GDM1 (cell line): ENCODE results near the gene GALE.
"Not testable (repeated sequence)": the region's sequence is repeated elsewhere in the genome, so short reads cannot be mapped to it uniquely, and the experiment has no call there.

Experiments
- DNase-seq: peaks from one replicate; lab custom pipeline; 2025; lab: John Stamatoyannopoulos, UW

Gene GALE

DNA sequence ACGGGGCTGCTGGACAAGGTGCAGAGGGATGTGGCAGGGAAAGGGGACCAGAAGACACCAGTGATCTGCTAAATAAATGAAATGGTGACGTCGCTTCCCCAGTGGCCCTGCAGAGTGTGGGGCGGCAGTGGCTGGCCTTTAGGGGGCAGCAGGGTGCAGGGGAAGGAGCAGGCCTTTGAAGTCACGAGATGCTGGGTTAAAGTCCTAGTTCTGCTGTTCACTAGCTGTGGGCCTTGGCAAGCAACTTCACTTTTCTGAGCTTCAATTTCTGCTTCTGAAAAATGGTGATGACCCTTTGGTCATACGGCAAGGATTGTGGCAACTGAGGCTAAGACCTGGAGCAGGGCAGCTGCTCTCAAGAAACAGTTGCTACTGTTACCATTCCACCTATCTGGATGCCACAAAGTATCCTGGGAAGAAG is 9.2 kb upstream of the GALE start:
- DNase-seq: peak; percentile 79

DNA sequence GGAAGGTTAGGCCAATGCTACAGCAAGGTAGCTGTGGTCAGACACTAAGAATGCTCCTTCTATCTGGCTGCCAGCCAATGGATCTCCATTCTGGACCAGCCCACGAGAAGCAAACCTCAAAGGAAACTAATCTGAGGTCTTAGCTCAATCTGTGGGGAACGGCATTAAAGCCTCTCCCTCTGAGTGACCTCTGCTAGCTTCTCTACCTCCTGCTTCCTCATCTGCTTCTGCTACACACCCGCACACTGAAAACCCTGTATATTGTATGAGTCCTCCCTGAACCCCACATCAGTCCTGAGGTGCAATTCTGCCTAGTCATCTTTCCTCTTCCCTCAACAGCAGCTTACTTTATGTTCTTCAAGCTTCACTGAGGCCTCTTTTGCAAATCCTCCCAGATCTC is 6.9 kb upstream of the GALE start:
- peak; percentile 67 for DNase-seq

DNA sequence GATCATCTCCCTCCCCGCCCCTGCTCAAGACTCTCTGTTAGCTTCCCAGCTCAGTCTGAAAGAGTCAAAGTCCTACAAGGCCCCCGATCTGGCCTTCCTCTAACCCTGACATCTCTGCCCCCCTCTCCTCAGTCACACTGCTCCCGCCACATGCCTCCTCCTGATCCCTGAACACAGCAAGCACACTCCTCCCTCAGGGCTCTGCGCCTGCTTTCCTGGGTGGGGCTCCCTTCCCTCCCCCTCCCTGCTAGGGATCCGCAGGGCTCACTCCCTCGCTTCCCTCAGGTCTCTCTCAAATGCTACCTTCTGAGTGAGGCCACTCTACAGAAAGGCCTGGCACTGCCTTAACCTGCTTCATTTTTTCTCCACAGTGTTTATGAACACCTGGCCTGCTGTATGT is 5.7 kb upstream of the GALE start:
- DNase-seq: no peak

DNA sequence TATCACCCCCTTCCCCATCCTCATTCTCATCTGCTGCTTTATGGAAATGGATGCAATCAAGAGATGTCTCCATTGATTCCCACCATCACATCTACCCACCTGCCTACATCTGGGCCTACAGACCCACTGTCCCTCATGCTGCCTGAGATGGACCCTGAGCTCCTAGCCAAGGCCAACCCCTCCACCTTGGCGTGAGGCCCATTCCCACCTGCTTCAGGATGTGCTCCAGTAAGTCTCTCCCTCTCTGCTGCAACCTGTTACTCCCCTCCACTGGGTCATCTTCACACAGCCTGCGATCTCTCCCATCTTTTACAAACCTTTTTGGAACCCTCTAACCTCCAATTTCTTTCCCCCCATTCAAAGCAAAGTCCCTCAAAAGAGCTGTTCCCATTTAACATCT is 4.5 kb upstream of the GALE start:
- no peak for DNase-seq

DNA sequence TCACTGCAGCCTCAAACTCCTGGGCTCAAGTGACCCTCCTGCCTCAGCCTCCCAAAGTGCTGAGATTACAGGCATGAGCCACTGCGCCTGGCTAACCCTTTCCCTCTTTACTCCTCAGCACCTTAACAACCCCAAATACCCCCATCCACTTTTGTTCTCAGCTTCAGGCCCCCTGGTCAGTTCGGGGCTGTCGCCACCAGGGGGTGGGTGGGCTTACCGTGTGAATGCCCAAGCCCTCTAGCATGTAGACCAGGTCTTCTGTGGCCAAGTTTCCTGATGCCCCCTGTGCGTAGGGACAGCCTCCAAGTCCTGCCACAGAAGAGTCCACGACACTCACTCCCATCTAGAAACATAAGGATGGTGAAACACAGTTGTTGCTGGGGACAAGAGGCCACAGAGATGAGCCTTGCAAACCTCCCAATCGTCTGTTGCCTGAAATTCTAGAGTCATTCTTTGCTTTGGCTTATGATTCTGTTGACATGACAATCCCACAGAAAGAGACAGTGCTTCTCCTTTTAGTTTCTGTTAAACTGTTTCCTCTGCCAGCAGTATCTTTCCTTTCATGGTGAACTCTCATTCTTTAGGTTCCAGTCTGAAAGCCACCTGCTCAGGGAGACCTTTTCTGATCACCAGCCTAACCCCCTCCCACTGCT is 3.8 kb upstream of the GALE start:
- DNase-seq: no peak

DNA sequence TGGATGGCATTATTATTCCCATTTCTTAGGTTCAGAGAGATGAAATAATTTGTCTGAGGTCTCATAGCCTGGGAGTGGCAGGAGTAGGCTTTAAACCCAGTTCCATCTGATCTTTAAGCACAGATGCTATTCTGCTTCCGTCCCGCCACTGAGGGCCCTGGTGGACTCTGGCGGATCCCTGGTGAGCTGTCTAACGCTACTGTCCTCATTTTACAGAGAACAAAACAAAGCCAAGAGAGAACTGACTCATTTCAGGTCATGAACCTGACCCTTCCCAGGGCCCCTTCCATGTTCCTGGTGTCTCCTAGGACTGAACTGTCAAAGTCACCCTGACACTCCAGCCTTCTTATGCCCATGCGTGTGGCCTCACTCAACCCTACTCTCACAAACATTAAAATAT is 3.1 kb upstream of the GALE start:
- DNase-seq: no peak

DNA sequence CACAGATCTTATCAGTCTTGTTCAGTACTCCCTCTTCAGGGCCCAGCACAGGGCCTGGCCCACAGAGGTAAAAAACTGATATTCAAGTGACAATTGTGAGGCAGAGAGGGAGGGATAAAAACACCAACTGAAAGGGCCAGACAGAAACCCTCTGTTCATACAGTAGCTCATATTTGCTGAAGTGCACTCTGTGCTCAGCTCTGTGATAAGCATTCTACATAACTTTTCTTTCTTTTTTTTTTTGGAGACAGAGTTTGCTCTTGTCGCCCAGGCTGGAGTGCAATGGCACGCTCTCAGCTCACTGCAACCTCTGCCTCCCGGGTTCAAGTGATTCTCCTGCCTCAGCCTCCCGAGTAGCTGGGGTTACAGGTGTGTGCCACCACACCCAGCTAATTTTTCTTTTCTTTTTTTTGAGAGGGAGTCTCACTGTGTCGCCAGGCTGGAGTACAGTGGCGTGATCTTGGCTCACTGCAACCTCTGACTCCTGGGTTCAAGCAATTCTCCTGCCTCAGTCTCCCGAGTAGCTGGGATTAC is 2.3 kb upstream of the GALE start:
- not testable (repeated sequence) for DNase-seq

DNA sequence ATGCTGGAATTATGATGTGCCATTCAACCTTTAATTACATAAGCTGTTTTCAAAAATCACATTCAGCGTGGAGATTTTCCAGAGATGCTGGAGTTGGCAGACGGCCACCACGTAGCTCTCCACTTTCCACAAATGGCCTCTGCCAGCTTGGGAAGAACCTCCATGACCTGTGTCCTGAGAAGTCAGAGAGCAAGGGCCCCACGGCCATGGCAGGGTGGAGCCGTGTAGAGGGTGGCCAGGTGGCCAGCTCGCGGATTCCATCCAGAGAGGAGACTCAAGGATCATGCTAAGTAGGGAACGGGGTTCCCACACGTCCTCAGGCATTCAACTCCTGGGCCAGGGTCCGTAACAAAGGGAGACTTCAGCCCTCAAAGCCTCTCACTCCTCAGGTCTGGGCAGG is 1.3 kb upstream of the GALE start:
- no peak for DNase-seq

DNA sequence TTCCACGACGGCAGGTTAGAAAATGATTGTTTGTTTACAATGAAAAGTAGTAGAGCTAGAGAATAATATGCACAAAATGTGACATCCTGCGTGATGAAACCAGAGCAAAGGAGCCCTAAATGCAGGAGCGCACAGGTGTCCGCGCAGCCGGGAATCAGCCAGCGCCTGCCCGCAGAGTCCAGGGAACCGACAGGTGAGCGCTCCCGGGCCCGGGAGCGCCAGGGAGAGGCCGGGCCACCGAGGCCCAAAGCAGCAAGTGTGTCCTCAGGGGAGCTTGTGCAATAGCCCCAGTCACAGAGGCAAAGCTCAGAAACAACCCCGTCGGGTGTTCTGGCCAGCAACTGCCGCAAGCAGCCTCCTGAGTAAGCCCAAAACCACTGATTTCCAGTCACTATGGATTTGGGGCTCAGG is 789 bp upstream of the GALE start:
- no peak for DNase-seq

DNA sequence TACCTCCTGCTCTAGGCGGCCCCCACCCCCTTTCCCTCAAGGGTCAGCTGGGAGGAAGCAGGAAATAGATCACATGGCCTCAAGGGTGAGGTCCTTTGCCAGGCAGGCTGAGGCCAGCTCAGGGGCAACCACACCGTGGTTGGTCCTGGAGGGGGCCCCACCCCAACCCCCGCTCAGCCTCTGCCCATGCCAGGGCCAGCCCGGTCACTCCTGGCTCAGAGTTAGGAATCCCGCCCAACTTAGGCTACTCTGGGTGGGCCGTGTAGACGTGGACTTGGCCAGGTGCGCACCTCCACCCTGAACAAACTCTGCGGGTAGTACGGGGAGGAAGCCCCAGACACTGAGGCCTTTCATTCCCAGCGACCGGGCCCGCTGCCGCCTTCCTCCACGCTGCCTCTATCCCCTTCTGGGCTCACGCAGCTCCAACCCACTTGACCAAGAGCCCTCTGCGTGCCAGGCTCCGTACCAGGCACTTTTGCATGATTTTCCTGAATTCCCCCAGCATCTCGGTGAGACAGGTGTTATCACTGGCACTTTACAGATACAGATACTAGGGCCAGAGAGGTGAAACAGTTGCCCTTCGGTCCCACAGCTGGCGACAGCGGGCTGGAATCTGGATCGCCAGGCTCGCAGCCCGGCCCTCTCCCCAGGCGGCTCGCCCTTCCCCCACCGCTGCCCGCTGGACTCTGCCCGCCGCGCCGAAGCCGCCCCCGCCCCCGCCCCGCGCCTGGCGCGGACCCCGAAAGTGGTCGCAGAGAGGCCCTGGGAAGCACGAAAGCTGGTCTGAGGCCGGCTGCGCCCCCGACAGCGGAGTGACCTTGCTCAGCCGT is 769 bp downstream of the GALE start:
- DNase-seq: no peak

DNA sequence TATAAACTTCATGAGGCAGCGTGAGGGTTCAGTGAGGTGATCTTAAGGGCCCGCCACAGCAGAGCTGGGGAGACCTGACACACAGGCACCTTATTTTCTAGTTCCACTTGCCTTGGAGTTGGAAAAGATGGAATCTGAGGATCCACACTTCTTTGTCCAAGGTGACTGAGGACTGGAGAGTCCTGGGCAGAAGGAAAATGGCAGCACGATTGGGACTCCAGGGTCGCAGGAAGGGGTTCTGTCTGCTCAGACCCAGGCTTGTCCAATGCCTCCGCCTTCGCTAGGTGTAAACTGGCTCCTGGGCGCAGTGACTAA is 1.3 kb downstream of the GALE start:
- no peak for DNase-seq

DNA sequence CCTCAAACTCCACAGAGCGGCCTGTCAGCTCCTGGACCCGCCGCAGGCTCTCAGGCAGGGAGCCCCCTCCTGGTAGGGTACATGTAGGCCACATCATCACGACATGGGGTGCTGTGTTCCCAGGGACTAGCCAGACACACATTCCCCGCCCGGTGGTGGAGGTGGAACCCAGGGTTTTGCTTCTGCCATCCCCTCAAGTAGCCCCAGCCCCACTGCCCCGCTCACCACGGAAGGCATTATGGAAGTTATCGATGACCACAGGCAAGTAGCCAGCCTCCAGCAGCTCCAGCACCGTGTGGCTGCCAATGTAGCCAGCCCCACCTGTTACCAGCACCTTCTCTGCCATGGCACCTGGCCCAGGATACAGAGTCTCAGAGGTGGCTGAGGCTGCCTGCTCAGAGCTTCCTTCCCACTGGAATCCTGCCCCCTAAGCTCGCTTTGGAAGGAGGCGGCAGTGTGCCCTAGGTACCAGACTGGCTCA is 1.9 kb downstream of the GALE start:
- no peak for DNase-seq

DNA sequence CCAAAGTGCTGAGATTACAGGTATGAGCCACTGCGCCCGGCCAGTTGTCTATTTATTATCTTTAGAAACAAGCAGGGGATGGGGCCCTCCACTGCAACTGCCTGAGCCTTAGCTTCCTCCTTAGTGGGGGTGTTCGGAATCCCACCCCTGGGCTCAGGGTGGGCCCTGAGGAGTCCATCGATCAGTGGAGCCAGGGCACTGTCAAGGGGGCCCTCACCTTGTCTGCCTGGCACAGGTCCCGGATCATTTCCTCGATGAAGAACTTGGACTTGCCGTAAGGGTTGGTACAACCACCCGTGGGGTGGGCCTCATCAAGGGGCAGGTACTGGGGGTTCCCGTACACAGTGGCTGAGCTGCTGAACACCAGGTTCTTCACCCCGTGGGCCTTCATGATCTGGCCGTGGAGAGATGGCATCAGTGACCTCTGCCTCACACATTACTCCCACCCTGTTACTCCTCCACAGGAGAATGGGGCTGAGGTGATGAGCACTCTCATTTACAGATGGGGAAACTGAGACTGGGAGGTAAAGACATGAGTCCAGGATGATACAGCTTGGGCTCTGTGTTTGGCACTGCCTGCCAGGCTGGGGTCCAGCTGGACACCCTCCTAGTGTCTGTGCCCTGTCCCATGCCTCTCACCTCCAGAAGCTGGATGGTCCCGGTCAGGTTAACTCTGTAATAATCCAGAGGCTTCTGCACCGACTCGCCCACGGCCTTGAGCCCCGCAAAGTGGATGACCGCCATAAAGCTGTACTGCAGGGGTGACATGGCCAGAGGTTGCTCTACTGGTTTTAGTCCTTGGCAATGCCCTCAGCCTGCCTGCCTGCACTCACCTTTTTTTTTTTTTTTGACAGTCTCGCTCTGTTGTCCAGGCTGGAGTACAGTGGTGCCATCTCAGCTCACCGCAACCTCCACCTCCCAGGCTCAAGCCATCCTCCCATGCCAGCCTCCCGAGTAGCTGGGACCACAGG is 2.8 kb downstream of the GALE start:
- no peak for DNase-seq

DNA sequence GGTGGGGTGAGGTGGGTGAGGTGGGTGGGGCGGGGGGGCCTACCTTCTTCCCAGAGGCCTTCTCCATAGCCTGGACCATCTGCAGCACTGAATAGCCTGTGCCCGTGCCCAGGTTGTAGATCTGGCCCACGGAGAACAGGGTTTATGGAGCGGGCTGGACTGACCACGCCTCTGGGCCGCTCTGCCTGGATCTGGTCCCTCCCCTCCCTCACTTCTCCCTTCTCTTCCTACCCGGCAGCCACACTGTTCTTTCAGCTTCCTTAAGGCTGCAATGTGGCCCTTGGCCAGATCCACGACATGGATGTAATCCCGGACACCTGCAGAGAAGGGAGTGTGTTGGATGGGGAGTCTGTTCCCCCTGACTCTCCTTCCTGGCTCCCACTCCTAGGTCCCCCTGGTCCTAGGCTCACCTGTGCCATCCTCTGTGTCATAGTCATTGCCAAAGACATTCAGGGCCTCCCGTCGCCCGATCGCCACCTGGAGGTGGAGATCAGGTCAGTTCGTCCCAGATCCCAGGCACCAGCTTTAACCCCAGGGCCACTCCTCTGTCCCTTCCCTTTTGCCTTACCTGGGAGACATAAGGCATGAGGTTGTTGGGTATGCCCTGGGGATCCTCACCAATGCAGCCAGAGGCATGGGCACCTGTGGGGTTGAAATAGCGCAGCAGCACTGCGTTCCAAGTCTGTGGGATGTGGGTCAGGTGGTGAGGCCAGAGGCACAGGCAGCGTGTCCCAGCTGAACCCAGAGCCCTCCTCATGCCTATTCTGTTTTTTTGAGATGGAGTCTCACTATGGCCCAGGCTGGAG is 3.9 kb downstream of the GALE start:
- DNase-seq: no peak

DNA sequence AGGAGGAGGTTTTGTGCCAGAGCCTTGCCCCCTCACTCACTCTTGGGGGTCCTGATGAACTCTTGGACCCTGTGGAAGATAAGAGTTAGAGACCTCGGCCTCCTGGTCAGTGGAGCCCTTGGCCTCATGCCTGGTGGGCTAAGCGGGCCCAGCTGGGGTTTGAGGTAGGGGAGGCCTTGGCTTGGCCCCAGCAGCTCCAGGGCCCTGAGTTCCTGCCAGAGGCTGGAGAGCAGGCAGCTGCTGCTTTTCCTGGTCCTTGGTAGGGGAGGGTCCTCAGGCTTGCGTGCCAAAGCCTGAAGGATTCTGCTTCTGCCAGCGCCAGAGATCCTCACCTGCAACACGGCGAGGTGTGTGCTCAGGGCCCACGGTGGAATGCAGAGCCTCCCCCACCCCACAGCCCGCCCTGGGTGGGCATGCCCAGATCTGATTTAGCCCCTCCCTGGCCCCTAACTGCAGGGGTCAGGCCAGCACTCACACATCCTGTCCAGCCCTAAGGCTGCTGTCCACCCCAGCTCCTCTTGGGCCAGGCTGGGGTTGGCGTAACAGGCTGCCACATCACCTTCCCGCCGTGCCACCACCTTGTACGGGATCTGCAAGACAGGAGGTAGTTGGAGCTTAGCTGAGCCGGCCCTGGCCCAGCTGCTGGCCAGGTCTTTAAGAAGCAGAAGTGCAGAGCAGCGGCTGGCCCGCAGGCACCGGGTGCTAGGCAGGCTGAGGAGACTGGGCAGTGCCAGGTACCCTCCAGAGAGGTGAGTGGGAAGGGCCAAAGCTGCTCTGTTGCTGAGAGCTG is 4.7 kb downstream of the GALE start:
- no peak for DNase-seq

DNA sequence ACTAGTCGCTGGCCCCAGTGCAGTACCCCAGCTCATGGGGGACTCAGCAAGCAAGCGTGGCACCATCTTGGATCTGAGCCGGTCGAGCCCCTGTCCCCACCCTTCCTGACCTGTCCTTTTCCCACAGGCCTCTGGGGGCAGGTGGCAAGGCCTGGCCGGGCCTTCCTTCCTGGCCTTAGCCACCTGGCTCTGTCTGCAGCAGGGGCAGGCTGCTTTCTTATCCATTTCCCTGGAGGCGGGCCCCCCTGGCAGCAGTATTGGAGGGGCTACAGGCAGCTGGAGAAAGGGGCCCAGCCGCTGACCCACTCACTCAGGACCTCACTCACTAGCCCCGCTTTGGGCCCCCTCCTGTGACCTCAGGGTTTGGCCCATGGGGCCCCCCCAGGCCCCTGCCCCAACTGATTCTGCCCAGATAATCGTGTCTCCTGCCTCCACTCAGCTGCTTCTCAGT is 5.8 kb downstream of the GALE start:
- DNase-seq: not testable (repeated sequence)

DNA sequence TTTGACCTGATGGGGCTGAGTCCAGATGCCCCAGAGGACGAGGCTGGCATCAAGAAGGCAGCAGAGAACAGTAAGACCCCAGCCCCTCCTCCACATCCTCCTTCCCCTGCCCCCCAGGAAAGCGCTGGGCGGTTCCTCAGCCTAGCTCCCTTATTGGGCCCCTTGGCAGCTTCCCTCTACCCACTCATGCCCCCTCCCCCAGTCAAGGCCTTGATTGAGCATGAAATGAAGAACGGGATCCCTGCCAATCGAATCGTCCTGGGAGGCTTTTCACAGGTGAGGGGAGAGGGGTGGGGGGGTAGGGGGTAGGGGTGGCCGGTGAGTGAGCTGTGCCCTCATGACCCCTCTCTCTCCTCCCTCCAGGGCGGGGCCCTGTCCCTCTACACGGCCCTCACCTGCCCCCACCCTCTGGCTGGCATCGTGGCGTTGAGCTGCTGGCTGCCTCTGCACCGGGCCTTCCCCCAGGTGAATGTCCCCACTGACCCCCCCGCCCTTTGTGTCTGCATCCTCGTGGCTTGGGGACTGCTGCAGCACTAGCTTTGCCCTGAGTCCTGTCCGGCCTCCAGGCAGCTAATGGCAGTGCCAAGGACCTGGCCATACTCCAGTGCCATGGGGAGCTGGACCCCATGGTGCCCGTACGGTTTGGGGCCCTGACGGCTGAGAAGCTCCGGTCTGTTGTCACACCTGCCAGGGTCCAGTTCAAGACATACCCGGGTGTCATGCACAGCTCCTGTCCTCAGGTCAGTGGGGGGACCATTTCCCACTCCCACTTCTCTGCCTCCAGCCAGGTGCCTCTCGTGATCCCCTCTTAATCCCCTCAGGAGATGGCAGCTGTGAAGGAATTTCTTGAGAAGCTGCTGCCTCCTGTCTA is 6.5 kb downstream of the GALE start:
- DNase-seq: no peak

DNA sequence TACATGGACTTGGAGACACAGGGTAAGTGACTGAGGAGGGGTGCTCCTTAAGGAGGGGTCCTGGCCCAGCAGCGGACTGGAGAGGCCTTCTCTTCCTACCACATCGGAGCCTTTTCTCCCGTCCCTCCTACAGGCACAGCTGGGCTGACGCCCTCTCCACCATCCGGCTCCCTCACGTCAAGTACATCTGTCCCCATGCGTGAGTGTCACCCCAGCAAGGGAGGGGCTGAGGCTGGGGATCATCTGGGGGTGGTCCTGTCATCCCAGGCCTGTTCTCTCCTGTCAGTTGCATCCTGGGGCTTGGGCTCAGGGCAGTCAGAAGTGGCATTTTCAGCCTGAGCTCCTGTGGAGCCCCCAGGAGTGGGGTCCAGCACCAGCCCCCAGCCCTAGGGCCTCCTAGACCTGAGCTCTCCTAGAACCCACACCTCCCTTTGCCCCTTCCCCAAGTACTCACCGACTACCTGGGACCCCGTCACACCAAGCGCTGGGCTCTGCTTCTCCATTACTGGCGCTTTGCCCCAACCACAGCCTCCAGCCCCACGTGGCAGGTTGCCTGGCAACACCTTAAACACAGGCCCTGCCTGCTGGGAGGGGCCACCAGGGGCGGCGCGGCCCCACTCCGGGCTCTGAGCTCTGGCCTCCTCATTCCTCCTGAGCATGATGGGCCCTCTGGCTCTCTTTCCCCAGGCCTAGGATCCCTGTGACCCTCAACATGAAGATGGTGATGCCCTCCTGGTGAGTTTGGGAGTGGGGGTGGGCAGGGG is 7.4 kb downstream of the GALE start:
- no peak for DNase-seq
